ENCODE data around the gene GADD45B.

DNA sequence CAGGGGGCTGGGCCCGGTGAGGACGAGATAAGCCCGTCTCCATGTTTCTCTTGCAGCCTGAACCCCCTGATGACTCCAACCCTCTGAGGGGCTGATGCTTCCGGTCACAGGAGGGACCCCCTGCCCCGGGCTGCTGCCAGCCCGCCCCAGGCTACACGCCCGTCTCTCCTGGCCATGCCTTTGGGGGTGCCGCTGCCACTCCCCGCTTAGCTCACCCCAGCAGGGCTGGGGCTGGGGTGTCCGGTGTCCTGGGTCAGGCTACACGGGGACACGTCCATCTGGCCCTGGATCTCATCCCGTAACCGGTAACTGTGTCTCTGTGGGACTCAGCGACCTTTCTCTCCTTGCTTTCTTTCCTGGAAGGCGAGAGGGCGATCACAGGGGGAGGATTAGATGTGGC is 40.8 kb downstream of the GADD45B start:
- TF ChIP-seq, protein P1, sequence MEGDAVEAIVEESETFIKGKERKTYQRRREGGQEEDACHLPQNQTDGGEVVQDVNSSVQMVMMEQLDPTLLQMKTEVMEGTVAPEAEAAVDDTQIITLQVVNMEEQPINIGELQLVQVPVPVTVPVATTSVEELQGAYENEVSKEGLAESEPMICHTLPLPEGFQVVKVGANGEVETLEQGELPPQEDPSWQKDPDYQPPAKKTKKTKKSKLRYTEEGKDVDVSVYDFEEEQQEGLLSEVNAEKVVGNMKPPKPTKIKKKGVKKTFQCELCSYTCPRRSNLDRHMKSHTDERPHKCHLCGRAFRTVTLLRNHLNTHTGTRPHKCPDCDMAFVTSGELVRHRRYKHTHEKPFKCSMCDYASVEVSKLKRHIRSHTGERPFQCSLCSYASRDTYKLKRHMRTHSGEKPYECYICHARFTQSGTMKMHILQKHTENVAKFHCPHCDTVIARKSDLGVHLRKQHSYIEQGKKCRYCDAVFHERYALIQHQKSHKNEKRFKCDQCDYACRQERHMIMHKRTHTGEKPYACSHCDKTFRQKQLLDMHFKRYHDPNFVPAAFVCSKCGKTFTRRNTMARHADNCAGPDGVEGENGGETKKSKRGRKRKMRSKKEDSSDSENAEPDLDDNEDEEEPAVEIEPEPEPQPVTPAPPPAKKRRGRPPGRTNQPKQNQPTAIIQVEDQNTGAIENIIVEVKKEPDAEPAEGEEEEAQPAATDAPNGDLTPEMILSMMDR (IDR thresholded peaks at IDR 0.05) = no peak
- TF ChIP-seq POLR2A (IDR thresholded peaks at IDR 0.05) = no peak
